Left renal cortex interstitium (tissue), 4 donors: Measurements from ENCODE around the gene ANO2. TPM values are rescaled to one million over a fixed set of nuclear protein-coding genes. Genes with fewer than 3 reads are reported as not detected.
A peak's percentile ranks its signal among the peaks of the same experiment; 100 is the strongest.

Experiments used
- DNase-seq, 4 donors: peaks; one replicate each; pipeline ENCODE4 v3.0.0-alpha.2; 2013; ENCODE audit warnings: low read depth in 4 of 4, low spot score in 2 of 4, missing footprints in 1 of 4
- polyA plus RNA-seq, 4 donors: library from polyadenylated mRNA; unstranded; fragments of 120-200 nt; gene quantifications; one replicate each; pipeline ENCODE4 v1.2.1, GENCODE V29; 2013; ENCODE audit not compliant: insufficient read length in 4 of 4

Gene ANO2
- polyA plus RNA-seq, 4 donors, result 3.5 to 5.5 (median 4.1) TPM

DNA sequence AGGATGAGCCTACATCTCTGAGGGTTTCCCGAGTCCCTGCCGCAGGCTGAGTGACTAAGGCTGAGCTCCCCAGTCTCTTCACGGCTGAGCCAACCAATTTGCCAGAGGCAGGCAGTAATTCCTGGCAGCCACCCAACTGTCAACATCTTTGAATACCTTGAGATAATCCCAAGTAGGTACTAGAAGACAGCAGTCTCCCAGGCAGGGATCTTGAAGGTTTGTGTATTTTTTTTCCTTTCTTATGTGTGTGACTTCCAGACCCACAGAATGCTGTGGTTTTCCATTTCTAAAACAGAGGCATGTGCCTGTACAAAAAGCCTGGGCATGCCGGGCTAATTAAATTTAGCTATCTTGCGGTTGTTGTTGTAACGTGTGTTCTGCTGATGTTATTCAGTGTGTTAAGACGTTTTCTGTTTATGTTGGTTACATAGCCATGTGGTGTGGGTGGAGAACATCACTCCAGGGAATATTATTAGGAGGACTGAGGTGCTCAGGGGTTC is 155.5 kb downstream of the ANO2 start:
- no peak for DNase-seq

- DNase-seq, result no peak
These were observed 157.2 kb downstream of the ANO2 start for GRCh38 chr12:5787828-5788227.

GRCh38 chr12:5785601-5786000 is 159.5 kb downstream of the ANO2 start:
- DNase-seq, result no peak

DNA sequence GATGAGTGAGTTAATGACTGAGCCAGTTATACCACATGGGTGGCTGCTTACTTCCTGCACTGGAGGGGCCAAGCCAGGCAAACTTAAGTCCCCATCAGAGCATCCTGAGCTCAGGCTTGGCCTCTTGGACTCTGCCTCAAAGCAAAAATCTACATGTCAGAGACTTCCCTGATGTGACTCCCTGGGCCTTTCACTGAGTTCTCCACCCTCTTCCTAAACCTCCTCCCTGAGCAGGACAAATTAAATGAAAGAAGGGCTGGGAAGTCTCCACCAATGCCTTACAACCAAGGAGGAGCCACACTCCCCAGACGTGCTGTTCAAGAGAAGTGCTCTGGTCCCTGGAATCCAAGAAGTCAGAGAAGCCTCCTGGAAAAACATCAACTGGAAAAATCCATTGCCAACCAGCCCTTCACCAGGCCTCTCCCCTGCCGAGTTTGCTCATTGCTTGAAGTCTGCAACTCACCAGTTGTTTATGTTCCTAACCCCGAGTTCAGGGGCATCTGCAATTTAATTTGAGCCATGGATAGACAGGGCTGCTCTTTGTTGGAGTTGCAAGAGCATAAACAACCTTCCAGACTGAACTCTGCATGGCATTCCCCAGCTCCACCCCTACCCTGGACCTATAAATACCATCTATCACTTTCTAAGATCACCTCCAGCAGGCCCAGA is 160.5 kb downstream of the ANO2 start:
- no peak for DNase-seq

GRCh38 chr12:5783289-5783920 is 161.7 kb downstream of the ANO2 start:
- no peak for DNase-seq

DNA sequence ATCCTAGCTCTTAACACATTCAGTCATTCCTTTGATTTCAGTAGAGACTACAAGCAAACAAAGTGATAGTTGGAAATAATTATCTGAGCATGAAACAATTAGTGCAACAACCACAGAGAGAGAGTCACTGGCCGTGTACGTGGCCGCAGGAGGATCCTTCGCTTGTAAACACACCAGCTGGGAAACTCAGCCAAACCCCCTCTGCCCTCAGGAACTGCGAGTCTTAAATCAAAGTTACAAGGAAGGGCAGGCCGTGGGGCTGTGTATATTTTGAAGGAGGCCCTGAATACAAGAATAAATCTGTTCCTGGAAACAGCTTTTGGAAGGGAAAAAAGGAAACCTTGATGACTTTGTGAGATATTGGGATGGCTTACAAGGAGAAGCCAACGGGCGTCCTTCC is 164.5 kb downstream of the ANO2 start:
- DNase-seq, result peak; percentile 45 to 58 (median 50)

- no peak for DNase-seq
These were observed 165.7 kb downstream of the ANO2 start for GRCh38 chr12:5779401-5779800.

DNA sequence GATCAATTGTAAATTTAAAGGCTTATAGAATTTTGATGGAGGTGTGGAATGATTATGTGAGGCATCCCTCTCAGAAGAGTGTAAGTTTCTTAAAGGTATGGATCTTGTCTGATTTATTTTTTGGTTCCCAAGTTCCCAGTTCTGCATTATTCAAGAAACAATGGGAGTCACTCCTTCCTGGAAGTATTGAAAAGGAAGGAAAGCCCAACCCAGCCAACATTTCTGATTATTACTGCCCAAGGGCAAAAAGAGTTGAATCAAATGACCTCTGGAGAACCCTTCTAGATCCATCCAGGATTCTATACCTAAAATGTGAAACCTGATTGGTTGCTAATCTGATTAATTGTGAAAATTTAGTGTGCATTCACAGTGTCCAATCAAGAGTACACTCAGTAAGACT is 166.2 kb downstream of the ANO2 start:
- DNase-seq, result no peak

DNA sequence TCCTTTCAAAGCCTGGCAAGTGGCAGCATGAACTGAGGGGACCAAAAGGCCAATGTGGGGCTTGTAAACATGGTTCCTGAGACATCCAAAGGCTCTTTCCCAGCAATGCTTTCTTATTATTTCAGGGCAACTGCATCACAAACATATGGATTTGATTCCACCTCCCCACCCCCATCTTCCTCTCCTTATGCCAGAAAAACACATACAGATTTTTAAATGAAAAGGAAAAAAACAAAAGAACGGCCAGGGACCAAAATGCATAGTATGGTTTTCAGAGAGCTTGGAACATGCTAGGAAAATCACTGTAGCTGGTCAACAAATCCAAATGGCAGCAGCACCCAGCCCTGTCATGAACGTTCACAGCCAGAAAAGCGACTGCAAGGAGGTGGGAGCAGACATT is 167.6 kb downstream of the ANO2 start:
- DNase-seq, result no peak

DNA sequence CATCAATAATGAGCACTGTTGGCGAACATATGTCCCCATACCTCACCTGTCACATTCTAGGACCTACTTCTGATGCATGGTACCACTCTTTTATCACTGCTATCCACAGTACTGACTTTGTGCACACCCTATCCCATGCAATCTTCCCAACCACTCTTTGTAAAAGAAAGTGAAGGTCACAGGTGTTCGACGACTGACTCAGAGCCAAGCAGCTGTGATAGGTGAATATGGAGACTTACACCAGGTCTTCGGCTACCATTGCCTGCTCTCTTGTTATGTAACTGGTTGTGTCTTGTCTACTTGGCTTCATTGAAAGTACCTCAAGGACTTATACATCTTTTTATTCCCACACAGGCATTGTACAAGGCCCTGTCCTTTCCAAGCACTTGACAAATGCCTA is 169.0 kb downstream of the ANO2 start:
- DNase-seq, result no peak

GRCh38 chr12:5773550-5773949 is 171.5 kb downstream of the ANO2 start:
- DNase-seq, result no peak

DNA sequence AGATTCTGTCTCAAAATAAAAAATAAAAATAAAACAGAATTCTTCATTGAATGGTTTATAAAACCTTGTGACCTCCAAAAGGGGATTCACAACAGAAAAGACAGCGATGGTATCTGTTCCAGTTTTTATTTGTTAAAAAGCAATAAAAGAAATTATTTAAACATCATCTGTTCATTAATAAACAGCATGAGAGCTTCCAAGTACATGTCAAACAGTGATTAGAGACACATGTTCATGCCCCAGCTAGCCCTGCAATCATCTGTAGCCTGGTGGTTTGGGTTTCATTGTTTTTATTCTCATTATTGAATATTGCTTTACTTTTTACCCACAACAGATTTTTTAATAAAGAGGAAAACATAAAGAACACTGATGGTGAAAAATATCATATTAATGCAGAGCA is 173.3 kb downstream of the ANO2 start:
- DNase-seq, result no peak

DNA sequence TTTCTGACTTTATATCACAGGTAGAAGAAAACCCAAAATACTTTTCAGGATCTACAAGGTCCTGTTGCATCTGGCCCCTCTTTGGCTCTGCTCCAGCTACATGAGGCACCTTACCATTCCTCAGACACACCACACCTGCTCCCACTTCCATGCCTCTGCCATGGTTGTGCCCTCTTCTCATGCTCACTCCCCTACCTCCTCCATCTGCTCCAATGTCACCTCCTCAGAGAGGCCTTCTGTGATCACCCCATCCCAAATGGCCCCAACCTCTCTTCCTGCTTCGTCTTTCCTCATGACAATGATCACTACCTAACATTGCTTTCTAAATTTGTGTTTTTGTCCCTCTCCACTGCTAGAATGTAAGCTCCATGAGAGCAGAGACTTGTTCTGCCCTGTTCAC is 174.3 kb downstream of the ANO2 start:
- no peak for DNase-seq

GRCh38 chr12:5768581-5769196 is 176.4 kb downstream of the ANO2 start:
- no peak for DNase-seq

- no peak for DNase-seq
These were observed 176.9 kb downstream of the ANO2 start for GRCh38 chr12:5768171-5768570.

GRCh38 chr12:5758347-5758746 is 186.7 kb downstream of the ANO2 start:
- DNase-seq, result no peak

DNA sequence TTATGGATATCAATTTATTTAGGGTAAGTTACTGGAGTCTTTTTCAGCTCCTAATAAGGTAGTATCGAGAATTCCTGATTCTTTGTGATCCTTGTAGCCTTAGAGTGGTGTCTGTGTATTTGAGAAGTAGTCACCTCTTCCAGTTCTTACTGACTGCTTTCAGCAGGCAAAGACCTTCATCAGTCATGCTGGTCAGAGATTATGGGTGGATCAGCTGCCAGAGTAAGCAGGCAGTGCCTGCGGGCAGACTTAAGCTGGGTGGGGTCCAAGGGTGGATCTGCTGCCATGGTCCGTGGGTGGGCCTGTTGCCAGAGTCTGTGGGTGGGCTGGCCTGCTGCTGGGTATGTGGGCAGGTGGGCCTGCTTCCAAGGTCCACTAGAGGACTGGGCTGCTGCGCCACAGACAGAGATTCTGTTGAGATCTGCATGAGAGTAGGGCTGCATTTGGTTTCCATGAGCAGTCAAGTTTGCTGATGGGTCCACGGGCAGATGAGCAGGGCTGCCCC is 188.7 kb downstream of the ANO2 start:
- DNase-seq, result no peak

DNA sequence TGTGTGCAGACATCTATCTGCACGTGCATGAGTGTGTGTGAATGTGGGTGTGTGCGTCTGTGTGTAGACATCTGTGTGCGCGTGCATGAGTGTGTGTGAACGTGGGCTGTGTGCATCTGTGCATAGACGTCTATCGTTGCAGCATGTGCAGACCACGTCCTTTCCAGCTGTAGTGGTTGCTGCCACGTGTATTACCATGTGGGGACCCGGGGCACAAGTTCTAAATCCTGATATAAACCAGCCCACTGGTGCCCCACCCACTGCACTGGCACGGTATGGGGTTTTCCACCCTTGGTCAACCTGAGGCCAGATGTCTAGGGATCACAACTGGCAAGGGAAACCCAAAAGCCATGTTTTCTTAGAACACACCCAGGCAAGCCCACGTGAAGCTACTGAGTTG is 197.0 kb downstream of the ANO2 start:
- no peak for DNase-seq

- DNase-seq, result no peak
These were observed 198.1 kb downstream of the ANO2 start for GRCh38 chr12:5746917-5747316.

DNA sequence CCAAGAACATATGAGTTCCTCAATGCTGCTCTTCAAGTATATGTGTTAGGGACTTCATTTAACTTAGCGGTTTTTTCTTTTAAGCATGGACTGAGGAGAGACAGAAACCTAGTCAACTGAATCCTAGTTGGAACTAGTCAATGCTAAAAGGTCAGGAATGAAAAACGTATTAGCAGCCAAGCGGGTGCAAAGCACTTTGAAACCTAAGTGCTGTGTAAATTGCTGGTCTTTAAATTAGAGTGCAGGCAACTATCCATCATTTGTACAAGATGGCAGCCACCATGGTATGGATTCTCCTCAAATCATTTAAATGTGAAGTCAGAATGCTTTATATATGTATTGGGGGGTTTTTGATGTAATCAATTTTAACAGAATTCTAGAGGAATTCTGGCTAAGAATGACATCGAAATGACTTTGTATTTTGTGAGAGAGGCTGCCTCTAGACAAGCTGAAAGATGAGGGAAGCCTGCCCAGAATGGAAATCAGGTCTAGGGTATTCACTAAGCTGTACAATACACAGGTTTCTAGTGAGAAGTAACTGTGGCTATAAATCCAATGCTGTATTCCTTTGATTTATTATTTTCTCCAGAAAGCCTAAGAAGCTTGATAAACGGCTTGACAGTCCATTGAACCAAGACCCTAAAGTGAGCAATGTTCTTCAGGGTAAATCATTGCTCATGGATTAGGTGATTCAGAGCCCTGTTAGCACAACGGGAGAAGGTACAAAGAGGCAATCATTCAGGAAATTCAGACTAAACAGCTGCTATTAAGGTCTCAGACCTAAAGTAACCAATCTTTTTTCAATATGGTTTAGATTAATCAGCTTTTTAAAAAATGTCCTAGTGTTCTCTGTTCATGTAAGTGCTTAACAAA is 198.8 kb downstream of the ANO2 start:
- DNase-seq, result no peak
